Coronary artery (tissue), 2 donors: ENCODE measurements around the gene EIF5AL1.

Experiments used
- DNase-seq: peaks from one replicate; pipeline ENCODE4 v3.0.0-alpha.2; 2017; ENCODE audit warnings: low spot score
- H3K27ac ChIP-seq, 2 donors: fragments of 200-600 bp; sonication (generic); one replicate each; pipeline ENCODE4 v1.5.1; 2016 to 2019
- H3K4me3 ChIP-seq: fragments of 200-600 bp; sonication (generic); 2 replicates; pipeline ENCODE4 v1.5.1; 2016; ENCODE audit warnings: mild to moderate bottlenecking, moderate library complexity
- CTCF ChIP-seq: fragments of 200-600 bp; sonication (generic); IDR thresholded peaks from one replicate; pipeline ENCODE4 v1.5.1; 2019; ENCODE audit warnings: antibody characterized with exemption

The EIF5AL1 gene

DNA sequence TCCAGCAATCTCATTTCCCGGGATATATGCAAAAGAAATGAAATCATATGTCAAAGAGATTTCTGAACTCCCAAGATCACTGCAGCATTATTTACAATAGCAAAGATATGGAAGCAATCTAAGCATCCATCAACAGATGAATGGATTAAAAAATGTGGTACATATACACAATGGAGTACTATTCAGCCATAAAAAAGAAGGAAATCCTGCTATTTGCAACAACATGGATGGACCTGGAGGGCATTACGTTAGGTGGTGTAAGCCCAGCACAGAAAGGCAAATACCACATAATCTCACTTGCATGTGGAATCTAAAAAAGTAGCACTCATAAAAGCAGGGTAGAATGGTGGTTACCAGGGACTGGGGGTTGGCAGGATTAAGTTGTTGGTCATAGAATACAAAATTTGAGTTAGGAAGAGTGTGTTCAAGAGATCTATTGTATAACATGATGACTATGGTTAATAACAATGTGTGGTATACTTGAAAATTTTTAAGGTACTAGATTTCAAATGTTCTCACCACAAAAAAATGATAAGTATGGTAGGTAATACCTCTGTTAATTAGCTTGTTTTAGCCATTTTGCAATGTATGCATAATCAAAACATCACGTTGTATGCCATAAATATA lies 32.9 kb upstream of the EIF5AL1 start:
- no peak for TF ChIP-seq CTCF
- H3K4me3 ChIP-seq = no peak overlapping the region
- DNase-seq = no peak

GRCh38 chr10:79482304-79482703 lies 30.0 kb upstream of the EIF5AL1 start:
- H3K27ac ChIP-seq = no peak overlapping the region
- TF ChIP-seq CTCF = no peak
- H3K4me3 ChIP-seq = no peak overlapping the region
- no peak for DNase-seq

More for the DNA sequence above, 32.9 kb upstream of the EIF5AL1 start:
- no peak overlapping the region for H3K27ac ChIP-seq

DNA sequence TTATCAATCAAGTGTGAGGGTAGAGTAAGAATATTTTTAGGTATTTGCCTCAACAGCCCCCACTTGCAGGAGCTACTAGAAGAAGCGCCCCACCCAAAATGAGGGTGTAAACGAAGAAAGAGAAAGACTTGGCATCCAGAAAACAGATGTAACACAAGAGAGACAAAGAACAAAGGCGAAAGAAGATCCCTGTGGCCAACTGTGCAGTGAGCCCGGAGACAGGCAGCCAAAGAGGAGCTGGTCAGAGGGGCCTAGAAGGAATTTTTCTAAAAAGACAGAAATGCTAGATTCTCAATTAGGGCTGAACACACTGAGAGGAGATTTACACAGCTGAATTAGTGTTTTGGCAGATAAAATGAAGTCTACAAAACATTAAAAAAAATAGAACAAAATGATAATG lies 29.6 kb upstream of the EIF5AL1 start:
- Histone ChIP-seq H3K27ac (no peak overlapping the region), H3K4me3 (no peak overlapping the region)
- no peak for DNase-seq
- no peak for TF ChIP-seq CTCF

- no peak overlapping the region for H3K4me3 ChIP-seq
- H3K27ac ChIP-seq = peak overlapping the region; percentile 25 to 39
- DNase-seq = no peak
- TF ChIP-seq CTCF = no peak
These were observed 29.0 kb upstream of the EIF5AL1 start for GRCh38 chr10:79483299-79483698.

DNA sequence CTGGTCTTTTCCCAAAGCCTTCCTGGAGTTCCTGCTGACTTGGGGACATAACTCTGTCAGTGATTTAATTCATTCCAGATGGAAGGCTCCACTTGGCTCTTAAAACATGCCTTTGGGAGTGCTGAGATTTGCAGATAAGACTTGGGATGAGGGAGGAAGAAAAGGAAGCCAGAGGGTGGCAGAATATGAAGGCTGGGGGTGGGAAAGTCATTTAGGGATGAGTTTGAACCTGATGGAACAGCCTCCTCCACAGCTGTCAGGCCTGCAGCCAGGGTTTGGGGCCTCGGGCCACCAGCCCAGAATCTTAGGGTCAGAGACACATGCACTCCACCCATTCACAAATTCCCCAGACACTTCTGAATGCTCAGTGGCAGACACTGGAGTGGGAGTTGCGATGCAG lies 28.4 kb upstream of the EIF5AL1 start:
- Histone ChIP-seq H3K27ac (peak overlapping the region; percentile 25 to 67), H3K4me3 (no peak overlapping the region)
- no peak for DNase-seq
- no peak for TF ChIP-seq CTCF

DNA sequence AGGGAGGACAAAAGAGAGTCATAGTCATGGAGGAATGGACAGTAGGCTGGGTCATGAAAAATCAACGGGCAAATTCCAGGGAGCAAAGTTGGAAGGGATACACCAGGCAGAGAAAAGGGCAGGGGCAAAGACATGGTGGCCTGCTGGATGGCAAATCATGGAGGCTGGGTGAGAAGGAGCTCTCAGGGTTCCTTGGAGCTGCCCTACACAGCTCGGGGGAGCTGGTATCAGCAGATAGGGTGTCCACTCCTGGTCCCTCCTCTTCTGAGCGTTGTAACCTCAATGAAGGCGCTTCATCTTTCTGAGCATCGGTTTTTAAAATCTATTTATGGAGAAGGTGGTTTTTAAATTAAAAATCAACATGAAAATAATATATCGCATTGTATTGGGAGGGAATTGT lies 27.9 kb upstream of the EIF5AL1 start:
- no peak for TF ChIP-seq CTCF
- DNase-seq = no peak
- H3K27ac ChIP-seq = peak overlapping the region in 1 of 2 donors; percentile 67
- no peak overlapping the region for H3K4me3 ChIP-seq
